Measurements from ENCODE around the gene NLRP12.
"Not testable (repeated sequence)": the region's sequence is repeated elsewhere in the genome, so short reads cannot be mapped to it uniquely, and the experiment has no call there.

The NLRP12 gene

DNA sequence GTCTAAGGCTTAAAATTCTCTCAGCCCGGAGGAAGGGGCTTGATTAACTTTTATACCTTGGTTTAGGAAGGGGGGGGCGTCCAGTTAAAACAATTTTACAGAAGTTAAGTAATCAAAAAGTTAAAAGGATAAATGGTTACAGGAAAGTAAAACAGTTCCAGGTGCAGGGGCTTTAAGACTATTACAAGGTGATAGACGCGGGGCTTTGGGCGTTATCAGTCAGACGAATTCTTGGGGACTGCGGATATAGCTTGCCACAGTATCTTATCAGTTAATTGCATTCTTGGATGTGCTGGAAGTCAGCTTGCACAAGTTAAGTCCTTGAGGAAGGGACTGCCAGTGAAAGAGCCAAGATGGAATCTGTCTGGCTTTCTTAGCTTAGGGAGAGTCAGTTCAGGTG is 49.6 kb downstream of the NLRP12 start:
- not testable (repeated sequence) for DNase-seq

DNA sequence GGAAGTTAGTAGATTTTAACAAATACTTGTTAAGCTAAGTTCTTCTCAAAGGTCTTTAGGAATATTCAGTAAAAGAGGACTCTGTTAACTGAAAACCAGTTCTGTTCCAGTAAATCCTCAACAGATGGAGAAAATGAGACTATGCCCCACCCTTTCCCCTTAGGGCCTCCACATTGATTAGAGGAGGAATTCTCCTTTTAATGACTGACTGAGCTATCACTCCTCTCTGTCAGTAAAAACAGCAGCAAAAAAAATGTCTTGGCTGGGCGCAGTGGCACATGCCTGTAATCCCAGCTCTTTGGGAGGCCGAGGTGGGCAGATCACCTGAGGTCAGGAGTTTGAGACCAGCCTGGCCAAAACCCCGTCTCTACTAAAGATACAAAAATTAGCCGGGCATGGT is 50.1 kb downstream of the NLRP12 start:
- no peak for DNase-seq

DNA sequence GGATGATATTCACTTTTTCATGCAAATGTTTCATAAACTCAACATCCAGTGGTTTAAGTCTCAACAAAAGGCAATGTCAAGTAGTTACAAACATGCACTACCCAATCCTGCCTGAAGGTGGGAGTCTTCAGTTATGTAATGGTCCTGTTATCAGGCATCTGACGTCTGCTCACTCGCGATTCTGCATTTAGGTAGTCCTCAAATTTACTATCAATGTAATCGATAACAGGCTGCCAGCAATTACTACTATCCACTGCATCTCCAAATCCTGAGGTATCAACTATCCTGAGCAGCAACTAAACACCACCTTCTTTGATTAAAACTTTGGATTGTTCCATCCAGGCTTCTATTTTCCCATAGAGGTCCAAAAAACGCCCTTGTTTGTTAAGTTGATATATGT is 51.2 kb downstream of the NLRP12 start:
- peak; percentile 39 to 55 for DNase-seq

DNA sequence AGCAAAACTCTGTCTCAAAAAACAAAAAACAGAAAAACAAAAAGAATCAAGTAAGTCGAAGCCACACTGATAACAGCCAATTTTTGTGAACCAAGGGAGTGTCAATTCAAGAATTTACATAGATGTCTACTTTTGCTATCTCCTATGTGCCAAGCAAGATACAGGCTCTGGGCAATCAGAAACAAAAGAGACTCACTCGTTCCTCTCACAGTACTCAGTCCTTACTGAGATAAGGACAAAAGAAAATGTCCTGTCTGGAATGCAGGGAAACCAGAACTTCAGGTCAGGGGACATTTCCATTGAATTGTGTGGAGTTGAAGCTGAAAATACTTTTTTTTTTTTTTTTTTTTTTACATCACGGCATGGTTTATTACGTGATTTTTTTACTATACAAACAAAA is 53.0 kb downstream of the NLRP12 start:
- DNase-seq: no peak

DNA sequence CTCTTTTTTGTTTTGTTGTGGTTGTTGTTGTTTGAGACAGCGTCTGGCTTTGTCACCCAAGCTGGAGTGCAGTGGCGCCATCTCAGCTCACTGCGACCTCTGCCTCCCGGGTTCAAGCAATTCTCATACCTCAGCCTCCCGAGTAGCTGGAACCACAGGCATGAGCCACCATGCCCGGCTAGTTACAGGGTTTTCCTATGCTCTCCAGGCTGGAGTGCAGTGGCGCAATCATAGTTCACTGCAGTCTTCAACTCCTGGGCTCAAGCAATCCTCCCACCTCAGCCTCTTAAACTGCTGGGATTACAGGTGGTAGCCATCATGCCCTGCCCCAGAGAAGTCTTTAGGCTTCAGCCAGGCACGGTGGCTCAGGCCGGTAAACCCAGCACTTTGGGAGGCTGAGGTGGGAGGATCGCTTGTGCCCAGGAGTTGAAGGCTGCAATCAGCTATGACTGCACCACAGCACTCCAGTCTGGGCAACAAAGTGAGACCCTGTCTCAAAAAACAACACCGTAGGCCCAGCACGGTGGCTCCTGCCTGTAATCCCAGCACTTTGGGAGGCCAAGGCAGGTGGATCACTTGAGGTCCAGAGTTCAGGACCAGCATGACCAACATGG is 54.3 kb downstream of the NLRP12 start:
- not testable (repeated sequence) for DNase-seq

DNA sequence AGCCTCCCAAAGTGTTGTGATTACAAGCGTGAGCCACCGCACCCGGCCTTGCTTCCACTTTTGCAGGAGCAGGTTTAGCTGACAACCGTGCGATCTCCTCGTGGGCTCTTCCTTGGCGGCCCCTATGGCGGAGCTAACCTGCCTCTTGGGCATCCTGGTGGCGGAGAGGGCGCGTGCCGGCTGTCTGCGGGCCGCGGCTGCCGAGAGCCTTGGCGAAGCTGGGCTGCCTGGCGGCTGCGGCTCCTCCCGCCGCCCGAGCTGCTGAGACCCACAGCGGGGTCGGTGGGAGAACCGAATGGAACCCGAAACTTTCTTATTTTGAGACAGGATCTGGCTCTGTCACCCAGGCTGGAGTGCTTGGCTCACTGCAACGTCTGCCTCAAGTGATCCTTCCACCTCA is 55.7 kb downstream of the NLRP12 start:
- DNase-seq: no peak

DNA sequence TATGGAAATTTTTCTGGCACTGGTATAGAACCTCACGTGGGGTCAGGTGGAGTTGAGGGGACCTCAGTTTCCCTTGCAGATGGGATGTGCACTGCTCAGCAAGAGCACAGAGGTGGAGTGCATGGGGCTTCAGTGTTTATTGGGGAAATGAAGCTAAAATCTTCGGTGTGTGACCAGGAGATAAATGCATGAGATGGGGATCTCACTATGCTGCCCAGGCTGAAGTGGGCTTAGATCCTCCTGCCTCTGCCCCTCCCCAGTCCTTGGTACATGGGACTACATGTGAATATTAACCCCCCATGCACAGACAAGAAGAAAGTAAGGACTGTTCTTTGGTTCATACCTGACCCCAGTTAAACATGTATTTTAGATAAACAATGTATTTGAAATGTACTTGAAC is 65.1 kb downstream of the NLRP12 start:
- not testable (repeated sequence) for DNase-seq
